Tibial artery (tissue), 4 donors: Measurements from ENCODE around the gene SHOC2.

Source experiments
- DNase-seq, 2 donors: peaks; one replicate each; pipeline ENCODE4 v3.0.0-alpha.2; 2019
- H3K27ac ChIP-seq, 2 donors: fragments of 200-600 bp; sonication (generic) in 1 of 2; 1 replicate in 1 of 2; 2 replicates in 1 of 2; pipeline ENCODE4 v1.5.1; 2018 to 2019; ENCODE audit warnings: mild to moderate bottlenecking in 1 of 2
- H3K27me3 ChIP-seq, 2 donors: fragments of 200-600 bp; sonication (generic) in 1 of 2; one replicate each; pipeline versions ENCODE4 v1.5.1 to v1.6.0; 2016 to 2019
- H3K36me3 ChIP-seq, 3 donors: fragments of 200-600 bp; sonication (generic) in 2 of 3; one replicate each; pipeline ENCODE4 v1.5.1; 2016 to 2019; ENCODE audit warnings: mild to moderate bottlenecking in 2 of 3
- H3K4me1 ChIP-seq, 4 donors: fragments of 200-600 bp; sonication (generic) in 2 of 4; 1 replicate in 3 of 4; 2 replicates in 1 of 4; pipeline ENCODE4 v1.5.1; 2016 to 2019
- H3K4me3 ChIP-seq, 2 donors: fragments of 200-600 bp; sonication (generic) in 1 of 2; 1 replicate in 1 of 2; 2 replicates in 1 of 2; pipeline ENCODE4 v1.5.1; 2018 to 2019; ENCODE audit warnings: mild to moderate bottlenecking in 2 of 2
- H3K9me3 ChIP-seq, 3 donors: fragments of 200-600 bp; sonication (generic) in 1 of 3; one replicate each; pipeline ENCODE4 v1.5.1; 2016 to 2019
- CTCF ChIP-seq, 2 experiments: fragments of 200-600 bp in 1 of 2; fragments of 450-650 bp in 1 of 2; IDR thresholded peaks; one replicate each; pipeline ENCODE4 v1.5.1; 2017 to 2019; ENCODE audit warnings: antibody characterized with exemption in 2 of 2, mild to moderate bottlenecking in 1 of 2, moderate library complexity in 1 of 2
- intact Hi-C: fragments of 100-400 bp; cut with DNase I; formaldehyde crosslinking; loops from one replicate; pipeline ENCODE4 v1.15.0; 2023; ENCODE audit warnings: low total_unique reads

SHOC2 gene

GRCh38 chr10:110892602-110893288, 26.7 kb upstream of the SHOC2 start:
- TF ChIP-seq CTCF (IDR thresholded peaks at IDR 0.05) = no peak
- no peak for DNase-seq
- Histone ChIP-seq H3K27ac (no peak overlapping the region), H3K36me3 (peaks cover 4 to 64% (median 15%) of the 10 kb centered on the region in 3 donors), H3K27me3 (no peaks in the 10 kb centered on the region), H3K4me3 (no peak overlapping the region), H3K4me1 (peaks cover 0 to 4% (median 1%) of the 10 kb centered on the region in 4 donors), H3K9me3 (no peaks in the 10 kb centered on the region)
- intact Hi-C loops = loop anchor here (5.0 kb wide), 2 partner anchors 90 to 145 kb away; no protein-coding TSS in a partner anchor

GRCh38 chr10:110893559-110894179, 25.7 kb upstream of the SHOC2 start:
- intact Hi-C loops = loop anchor here (5.0 kb wide), 2 partner anchors 91 to 146 kb away; no protein-coding TSS in a partner anchor
- Histone ChIP-seq H3K36me3 (peaks cover 13 to 65% (median 17%) of the 10 kb centered on the region in 3 donors), H3K27me3 (no peaks in the 10 kb centered on the region), H3K4me1 (peaks cover 0 to 4% (median 1%) of the 10 kb centered on the region in 4 donors), H3K27ac (peak overlapping the region in 1 of 2 donors; percentile 18), H3K4me3 (no peak overlapping the region), H3K9me3 (no peaks in the 10 kb centered on the region)
- TF ChIP-seq CTCF (IDR thresholded peaks at IDR 0.05) = peak; percentile 58 to 73
- DNase-seq = no peak

GRCh38 chr10:110897184-110897583, 22.2 kb upstream of the SHOC2 start:
- H3K4me3 ChIP-seq = no peak overlapping the region
- no peak for TF ChIP-seq CTCF (IDR thresholded peaks at IDR 0.05)
- H3K4me1 ChIP-seq = peaks cover 0 to 4% (median 1%) of the 10 kb centered on the region in 4 donors
- H3K9me3 ChIP-seq = no peaks in the 10 kb centered on the region
- H3K36me3 ChIP-seq = peaks cover 19 to 76% (median 31%) of the 10 kb centered on the region in 3 donors
- no peaks in the 10 kb centered on the region for H3K27me3 ChIP-seq
- H3K27ac ChIP-seq = no peak overlapping the region
- intact Hi-C loops = no loop called here
- no peak for DNase-seq

GRCh38 chr10:110898391-110898790, 21.0 kb upstream of the SHOC2 start:
- H3K4me3 ChIP-seq = no peak overlapping the region
- no peak overlapping the region for H3K27ac ChIP-seq
- no peaks in the 10 kb centered on the region for H3K27me3 ChIP-seq
- peaks cover 19 to 76% (median 35%) of the 10 kb centered on the region in 3 donors for H3K36me3 ChIP-seq
- intact Hi-C loops = no loop called here
- TF ChIP-seq CTCF (IDR thresholded peaks at IDR 0.05) = no peak
- no peak for DNase-seq
- H3K9me3 ChIP-seq = no peaks in the 10 kb centered on the region
- peaks cover 0 to 2% (median under 1%) of the 10 kb centered on the region in 4 donors for H3K4me1 ChIP-seq

GRCh38 chr10:110900983-110901382, 18.4 kb upstream of the SHOC2 start:
- TF ChIP-seq CTCF (IDR thresholded peaks at IDR 0.05) = no peak
- Histone ChIP-seq H3K4me3 (no peak overlapping the region), H3K36me3 (peaks cover 15 to 65% (median 40%) of the 10 kb centered on the region in 3 donors), H3K27me3 (no peaks in the 10 kb centered on the region), H3K9me3 (no peaks in the 10 kb centered on the region), H3K4me1 (no peaks in the 10 kb centered on the region), H3K27ac (no peak overlapping the region)
- DNase-seq = no peak
- intact Hi-C loops = no loop called here
